ENCODE results near the gene KCNT1.

The KCNT1 gene

GRCh38 chr9:135714242-135715055 is 12.5 kb downstream of the KCNT1 start:
- no peak for DNase-seq (ENCODE audit: insufficient read length, low spot score)
- TF ChIP-seq POLR2A (IDR thresholded peaks at IDR 0.05; ENCODE audit: low read depth, low read length): no peak
- FAIRE-seq: no peak

- FAIRE-seq: no peak
- TF ChIP-seq POLR2A (IDR thresholded peaks at IDR 0.05; ENCODE audit: low read depth, low read length): no peak
- DNase-seq (ENCODE audit: insufficient read length, low spot score): no peak
Observed at GRCh38 chr9:135715056-135715595, 13.1 kb downstream of the KCNT1 start.

DNA sequence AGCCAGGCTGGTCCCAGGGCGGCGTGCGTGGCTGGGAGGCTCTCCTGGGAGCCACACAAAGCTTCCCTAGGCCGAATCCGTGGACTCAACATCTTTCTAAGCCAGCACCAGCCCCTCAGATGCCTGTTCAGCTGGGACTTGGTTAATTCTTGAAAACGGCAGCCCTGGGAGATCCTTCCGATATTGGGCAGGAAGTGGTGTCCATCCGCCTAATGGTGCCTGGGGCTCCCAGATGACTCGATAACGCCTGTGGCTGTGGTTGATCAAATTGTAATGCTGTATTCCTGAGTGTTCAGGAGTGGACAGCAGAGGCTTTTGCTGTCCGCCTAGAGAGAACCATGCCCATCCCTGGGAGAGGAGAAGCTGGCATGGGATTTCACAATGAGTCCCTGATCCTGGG is 14.1 kb downstream of the KCNT1 start:
- no peak for FAIRE-seq
- TF ChIP-seq POLR2A (IDR thresholded peaks at IDR 0.05; ENCODE audit: low read depth, low read length): no peak
- no peak for DNase-seq (ENCODE audit: insufficient read length, low spot score)

- no peak for TF ChIP-seq POLR2A (IDR thresholded peaks at IDR 0.05; ENCODE audit: low read depth, low read length)
- FAIRE-seq: no peak
- DNase-seq (ENCODE audit: insufficient read length, low spot score): no peak
Observed at GRCh38 chr9:135717410-135717809, 15.4 kb downstream of the KCNT1 start.

GRCh38 chr9:135718616-135719015 is 16.6 kb downstream of the KCNT1 start:
- DNase-seq (ENCODE audit: insufficient read length, low spot score): peak; percentile 98
- TF ChIP-seq POLR2A (IDR thresholded peaks at IDR 0.05; ENCODE audit: low read depth, low read length): no peak
- peak; percentile 53 for FAIRE-seq

- DNase-seq (ENCODE audit: insufficient read length, low spot score): no peak
- FAIRE-seq: no peak
- no peak for TF ChIP-seq POLR2A (IDR thresholded peaks at IDR 0.05; ENCODE audit: low read depth, low read length)
Observed at GRCh38 chr9:135719472-135719871, 17.5 kb downstream of the KCNT1 start.

DNA sequence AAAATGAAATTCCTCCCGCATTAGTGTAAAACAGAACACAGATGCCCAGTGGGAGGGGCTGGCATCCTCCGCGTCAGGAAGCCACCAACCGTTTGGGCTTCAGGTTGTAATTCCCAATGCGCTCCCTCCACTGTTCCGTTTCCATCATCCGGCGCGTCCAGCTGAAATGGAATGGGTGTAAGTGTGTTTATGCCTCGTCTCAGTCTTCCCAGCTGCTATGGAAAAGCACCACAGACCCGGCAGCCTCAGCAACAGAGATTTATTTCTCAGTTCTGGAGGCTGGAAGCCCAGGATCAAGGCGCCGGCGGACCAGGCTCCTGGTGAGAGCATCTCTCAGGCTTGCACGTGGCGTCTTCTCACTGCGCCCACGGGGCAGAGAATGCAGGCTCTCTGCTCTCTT is 20.4 kb downstream of the KCNT1 start:
- FAIRE-seq (no peak), DNase-seq (ENCODE audit: insufficient read length, low spot score) (no peak)
- TF ChIP-seq POLR2A (IDR thresholded peaks at IDR 0.05; ENCODE audit: low read depth, low read length): no peak

DNA sequence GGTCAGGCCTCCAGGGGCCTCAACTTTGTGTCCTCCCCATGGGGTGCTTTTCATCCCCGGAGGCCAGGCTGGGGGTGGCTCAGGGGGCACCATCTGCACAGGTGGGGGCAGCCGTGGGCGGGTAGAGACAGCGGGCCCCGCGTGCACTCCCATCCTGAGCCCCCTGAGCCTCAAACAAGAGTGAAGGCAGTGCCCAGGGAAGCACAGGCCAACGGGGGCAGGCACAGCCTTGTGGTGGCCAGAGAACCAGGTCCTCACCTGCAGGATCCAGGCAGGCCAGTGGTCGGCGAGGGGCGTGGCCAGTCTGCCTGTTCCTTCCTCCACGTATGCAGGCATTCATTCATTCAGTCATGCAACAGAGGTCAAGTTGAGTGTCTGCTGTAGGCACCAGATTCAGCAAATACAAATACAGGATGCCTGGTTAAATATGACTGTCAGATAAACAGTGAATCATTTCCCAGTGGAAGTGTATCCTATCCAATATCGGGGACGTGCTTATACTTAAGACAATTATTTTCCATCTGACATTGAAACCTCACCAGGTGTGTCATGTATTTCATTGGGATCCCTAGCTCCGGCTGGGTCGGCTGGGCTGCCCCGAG is 22.3 kb downstream of the KCNT1 start:
- FAIRE-seq (no peak), DNase-seq (ENCODE audit: insufficient read length, low spot score) (no peak)
- no peak for TF ChIP-seq POLR2A (IDR thresholded peaks at IDR 0.05; ENCODE audit: low read depth, low read length)

DNA sequence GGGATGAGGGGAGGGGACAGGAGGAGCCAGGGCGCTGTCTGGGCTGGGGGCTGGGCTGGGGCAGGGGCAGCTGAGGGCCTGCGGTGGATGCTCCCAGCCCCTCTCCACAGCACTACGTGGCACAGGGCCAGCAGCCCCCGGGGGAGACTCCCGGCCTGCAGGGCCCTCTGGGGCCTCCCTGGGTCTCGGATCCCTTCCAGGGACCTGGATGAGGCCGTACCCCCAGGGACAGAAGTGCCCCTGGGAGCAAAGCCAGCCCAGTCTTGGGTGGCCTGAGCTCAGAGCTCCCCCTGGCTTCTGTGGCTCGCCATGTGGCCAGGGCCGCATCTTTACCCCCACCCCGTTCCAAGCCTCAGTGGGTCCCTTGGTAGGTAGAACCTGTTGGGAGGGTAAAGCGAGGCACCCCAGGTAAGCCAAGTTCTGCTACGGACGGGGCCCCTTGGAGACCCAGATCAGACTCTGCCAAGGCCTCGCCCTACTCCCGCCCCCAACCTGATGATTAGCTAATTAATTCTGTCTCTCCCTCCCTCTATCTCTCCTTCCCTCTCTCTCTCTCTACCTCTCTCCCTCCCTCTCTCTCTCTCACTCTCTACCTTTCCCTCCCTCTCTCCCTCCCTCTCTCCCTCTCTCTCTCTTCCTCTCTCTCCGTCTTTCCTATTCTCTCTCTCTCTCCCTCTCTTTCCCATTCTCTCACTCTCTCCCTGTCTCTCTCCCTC is 24.3 kb downstream of the KCNT1 start:
- no peak for TF ChIP-seq POLR2A (IDR thresholded peaks at IDR 0.05; ENCODE audit: low read depth, low read length)
- DNase-seq (ENCODE audit: insufficient read length, low spot score) (no peak), FAIRE-seq (no peak)

GRCh38 chr9:135727257-135727875 is 25.4 kb downstream of the KCNT1 start:
- no peak for DNase-seq (ENCODE audit: insufficient read length, low spot score)
- no peak for FAIRE-seq
- TF ChIP-seq POLR2A (IDR thresholded peaks at IDR 0.05; ENCODE audit: low read depth, low read length): no peak

- FAIRE-seq: no peak
- no peak for TF ChIP-seq POLR2A (IDR thresholded peaks at IDR 0.05; ENCODE audit: low read depth, low read length)
- no peak for DNase-seq (ENCODE audit: insufficient read length, low spot score)
Observed at GRCh38 chr9:135728436-135729110, 26.6 kb downstream of the KCNT1 start.

DNA sequence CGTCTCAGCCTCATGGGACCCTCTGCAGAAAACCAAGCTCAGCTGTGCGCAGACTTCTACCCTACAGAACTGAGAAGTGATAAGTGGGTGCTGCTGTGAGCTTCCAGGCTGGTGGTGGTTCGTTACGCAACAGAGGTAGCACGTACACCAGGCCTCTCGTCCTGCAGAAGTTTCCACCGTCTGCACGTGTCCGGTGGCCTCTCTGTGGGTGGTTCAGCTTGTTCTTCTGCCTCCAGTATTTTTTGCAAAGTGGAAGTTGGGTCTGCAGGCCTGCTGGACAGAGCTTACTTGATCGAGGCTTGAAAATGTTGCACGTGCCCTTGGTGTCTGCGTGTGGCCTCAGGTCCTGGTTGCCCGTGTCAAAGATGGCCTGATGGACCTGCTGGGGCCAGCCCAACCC is 27.5 kb downstream of the KCNT1 start:
- FAIRE-seq: no peak
- TF ChIP-seq POLR2A (IDR thresholded peaks at IDR 0.05; ENCODE audit: low read depth, low read length): no peak
- DNase-seq (ENCODE audit: insufficient read length, low spot score): no peak

- TF ChIP-seq POLR2A (IDR thresholded peaks at IDR 0.05; ENCODE audit: low read depth, low read length): no peak
- FAIRE-seq (no peak), DNase-seq (ENCODE audit: insufficient read length, low spot score) (no peak)
Observed at GRCh38 chr9:135731454-135731853, 29.5 kb downstream of the KCNT1 start.

Measured in H54 (cell line).